ENCODE results near the gene OTOR. TPM values are rescaled to one million over a fixed set of nuclear protein-coding genes. Genes with fewer than 3 reads are reported as not detected.
A peak's percentile ranks its signal among the peaks of the same experiment; 100 is the strongest.

OTOR gene
- not detected in 3 replicates for total RNA-seq

GRCh38 chr20:16748308-16748900 is at the start of gene OTOR:
TSS of gene OTOR (plus strand) at chr20:16748358. CDS start at chr20:16748402, 44 bp downstream.
- H3K27ac Mint-ChIP-seq: peak within 1 kb of the TSS; percentile 13
- no peaks in the 10 kb centered on the region for H3K9me3 Mint-ChIP-seq
- no peaks in the 10 kb centered on the region for H3K27me3 Mint-ChIP-seq (ENCODE audit: low read depth)
- H3K4me1 Mint-ChIP-seq: no peaks in the 10 kb centered on the region
- no peak for TF ChIP-seq CTCF (IDR thresholded peaks at IDR 0.05; ENCODE audit: unreplicated experiment)
- DNase-seq (ENCODE audit: low spot score in 2 of 2, unreplicated experiment in 2 of 2): no peak
- H3K4me3 Mint-ChIP-seq: no peak within 1 kb of the TSS
- H3K36me3 Mint-ChIP-seq: no peaks in the 10 kb centered on the region

GRCh38 chr20:16699293-16699692 is 48.9 kb upstream of the OTOR start:
- Mint-ChIP-seq H3K4me3 (no peak overlapping the region), H3K27ac (no peak overlapping the region), H3K9me3 (no peaks in the 10 kb centered on the region), H3K27me3 (ENCODE audit: low read depth) (no peaks in the 10 kb centered on the region), H3K4me1 (peaks cover 7% of the 10 kb centered on the region), H3K36me3 (no peaks in the 10 kb centered on the region)
- TF ChIP-seq CTCF (IDR thresholded peaks at IDR 0.05; ENCODE audit: unreplicated experiment): no peak
- DNase-seq (ENCODE audit: low spot score in 2 of 2, unreplicated experiment in 2 of 2): no peak

GRCh38 chr20:16701296-16701695 is 46.9 kb upstream of the OTOR start:
- DNase-seq (ENCODE audit: low spot score in 2 of 2, unreplicated experiment in 2 of 2): no peak
- no peak overlapping the region for H3K4me3 Mint-ChIP-seq
- H3K4me1 Mint-ChIP-seq: peaks cover 7% of the 10 kb centered on the region
- no peak for TF ChIP-seq CTCF (IDR thresholded peaks at IDR 0.05; ENCODE audit: unreplicated experiment)
- peaks cover 8% of the 10 kb centered on the region for H3K9me3 Mint-ChIP-seq
- H3K27ac Mint-ChIP-seq: no peak overlapping the region
- no peaks in the 10 kb centered on the region for H3K27me3 Mint-ChIP-seq (ENCODE audit: low read depth)
- peaks cover 5% of the 10 kb centered on the region for H3K36me3 Mint-ChIP-seq

- no peaks in the 10 kb centered on the region for H3K27me3 Mint-ChIP-seq (ENCODE audit: low read depth)
- H3K9me3 Mint-ChIP-seq: peaks cover 21% of the 10 kb centered on the region
- peaks cover 7% of the 10 kb centered on the region for H3K36me3 Mint-ChIP-seq
- no peak for DNase-seq (ENCODE audit: low spot score in 2 of 2, unreplicated experiment in 2 of 2)
- no peak overlapping the region for H3K27ac Mint-ChIP-seq
- no peak for TF ChIP-seq CTCF (IDR thresholded peaks at IDR 0.05; ENCODE audit: unreplicated experiment)
- H3K4me1 Mint-ChIP-seq: peaks cover 16% of the 10 kb centered on the region
- no peak overlapping the region for H3K4me3 Mint-ChIP-seq
These were observed 44.6 kb upstream of the OTOR start for GRCh38 chr20:16703570-16703969.

GRCh38 chr20:16707674-16708073 is 40.5 kb upstream of the OTOR start:
- Mint-ChIP-seq H3K36me3 (peaks cover 7% of the 10 kb centered on the region), H3K4me1 (peaks cover 29% of the 10 kb centered on the region), H3K27ac (no peak overlapping the region), H3K27me3 (ENCODE audit: low read depth) (no peaks in the 10 kb centered on the region), H3K9me3 (peaks cover 21% of the 10 kb centered on the region), H3K4me3 (no peak overlapping the region)
- no peak for DNase-seq (ENCODE audit: low spot score in 2 of 2, unreplicated experiment in 2 of 2)
- no peak for TF ChIP-seq CTCF (IDR thresholded peaks at IDR 0.05; ENCODE audit: unreplicated experiment)

GRCh38 chr20:16708602-16709001 is 39.6 kb upstream of the OTOR start:
- Mint-ChIP-seq H3K4me1 (peaks cover 29% of the 10 kb centered on the region), H3K36me3 (peaks cover 7% of the 10 kb centered on the region), H3K9me3 (peaks cover 21% of the 10 kb centered on the region), H3K4me3 (no peak overlapping the region), H3K27me3 (ENCODE audit: low read depth) (no peaks in the 10 kb centered on the region), H3K27ac (peak overlapping the region; percentile 75)
- DNase-seq (ENCODE audit: low spot score in 2 of 2, unreplicated experiment in 2 of 2): no peak
- no peak for TF ChIP-seq CTCF (IDR thresholded peaks at IDR 0.05; ENCODE audit: unreplicated experiment)
